SK-N-SH treated with all-trans-retinoic acid at 6 μM for 48 hours (cell line): Measurements from ENCODE around the gene PSMD10.

ENCODE experiments used
- ARNTL ChIP-seq: fragments of 450-650 bp; formaldehyde crosslinking; IDR thresholded peaks from 2 replicates; pipeline ENCODE4 v1.5.0; 2020; ENCODE audit warnings: low read depth, mild to moderate bottlenecking, moderate library complexity, borderline replicate concordance
- ESRRG ChIP-seq: fragments of 250-450 bp; sonication (Bioruptor Pico); IDR thresholded peaks from 2 replicates; pipeline ENCODE4 v1.6.1; 2021; ENCODE audit warnings: mild to moderate bottlenecking
- GLIS3 ChIP-seq: fragments of 250-450 bp; sonication (Bioruptor Pico); IDR thresholded peaks from 2 replicates; pipeline ENCODE4 v1.5.0; 2020; ENCODE audit warnings: mild to moderate bottlenecking, moderate library complexity
- PPARA ChIP-seq: fragments of 250-450 bp; sonication (Bioruptor Pico); IDR thresholded peaks from 2 replicates; pipeline ENCODE4 v1.5.0; 2020; ENCODE audit warnings: mild to moderate bottlenecking, borderline replicate concordance
- RARB ChIP-seq: fragments of 250-450 bp; sonication (Bioruptor Pico); IDR thresholded peaks from 2 replicates; pipeline ENCODE4 v1.8.0; 2021; ENCODE audit warnings: mild to moderate bottlenecking, moderate library complexity
- SNAI2 ChIP-seq: fragments of 250-450 bp; sonication (Bioruptor Pico); IDR thresholded peaks from 2 replicates; pipeline ENCODE4 v1.5.0; 2020; ENCODE audit warnings: mild to moderate bottlenecking, moderate library complexity
- TCF4 ChIP-seq: fragments of 250-450 bp; sonication (Bioruptor Pico); IDR thresholded peaks from 2 replicates; pipeline ENCODE4 v1.8.0; 2021; ENCODE audit warnings: mild to moderate bottlenecking, moderate library complexity, borderline replicate concordance
- ZFP3 ChIP-seq: fragments of 250-450 bp; sonication (Bioruptor Pico); IDR thresholded peaks from 2 replicates; pipeline ENCODE4 v1.5.0; 2020; ENCODE audit warnings: mild to moderate bottlenecking, moderate library complexity

DNA sequence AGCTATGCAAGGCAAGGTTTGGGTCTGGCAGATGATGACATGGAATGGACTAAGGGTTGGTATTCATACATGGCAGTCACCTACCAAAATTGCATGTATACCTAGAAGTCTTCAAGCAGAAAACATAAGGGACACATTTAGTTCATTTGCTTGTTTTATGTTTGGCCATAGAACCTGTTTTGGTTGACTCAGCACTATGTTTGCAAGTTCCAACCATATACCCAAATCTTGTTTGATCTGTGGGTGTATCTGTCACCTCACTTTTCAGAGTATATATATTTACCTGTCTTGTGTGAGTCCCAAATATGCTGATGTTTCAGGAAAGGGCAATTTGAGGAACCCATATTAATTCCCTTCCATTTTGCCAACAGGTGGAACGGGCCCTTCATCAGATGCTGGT is 39.5 kb upstream of the PSMD10 start:
- TF ChIP-seq TCF4 (no peak), RARB (CRISPR knock-in tag) (no peak), GLIS3 (no peak), SNAI2 (CRISPR knock-in tag) (no peak), PPARA (CRISPR knock-in tag) (no peak), ESRRG (CRISPR knock-in tag) (no peak), ZFP3 (no peak), ARNTL (no peak)
